ENCODE data around the gene CTSG.
"Not testable (repeated sequence)": the region's sequence is repeated elsewhere in the genome, so short reads cannot be mapped to it uniquely, and the experiment has no call there.

Gene CTSG

GRCh38 chr14:24535737-24536136, 40.3 kb downstream of the CTSG start:
- H3K27ac ChIP-seq: no peak overlapping the region
- no peaks in the 10 kb centered on the region for H3K4me1 ChIP-seq (ENCODE audit: control insufficient read depth in 1 of 2, insufficient read depth in 1 of 2, low read depth in 1 of 2, low read length in 1 of 2)
- H3K9me3 ChIP-seq: no peaks in the 10 kb centered on the region
- TF ChIP-seq CTCF (IDR thresholded peaks at IDR 0.05): no peak
- H3K36me3 ChIP-seq: no peaks in the 10 kb centered on the region
- no peaks in the 10 kb centered on the region for H3K27me3 ChIP-seq
- H3K4me3 ChIP-seq (ENCODE audit: low read depth in 1 of 2, low read length in 1 of 2): no peak overlapping the region

GRCh38 chr14:24534286-24534685, 41.8 kb downstream of the CTSG start:
- no peak overlapping the region for H3K27ac ChIP-seq
- no peaks in the 10 kb centered on the region for H3K27me3 ChIP-seq
- no peaks in the 10 kb centered on the region for H3K4me1 ChIP-seq (ENCODE audit: control insufficient read depth in 1 of 2, insufficient read depth in 1 of 2, low read depth in 1 of 2, low read length in 1 of 2)
- H3K9me3 ChIP-seq: no peaks in the 10 kb centered on the region
- H3K36me3 ChIP-seq: no peaks in the 10 kb centered on the region
- no peak overlapping the region for H3K4me3 ChIP-seq (ENCODE audit: low read depth in 1 of 2, low read length in 1 of 2)
- no peak for TF ChIP-seq CTCF (IDR thresholded peaks at IDR 0.05)

GRCh38 chr14:24525877-24526620, 50.0 kb downstream of the CTSG start:
- H3K36me3 ChIP-seq; H3K27me3 ChIP-seq; H3K4me1 ChIP-seq (ENCODE audit: control insufficient read depth in 1 of 2, insufficient read depth in 1 of 2, low read depth in 1 of 2, low read length in 1 of 2); H3K27ac ChIP-seq; H3K4me3 ChIP-seq (ENCODE audit: low read depth in 1 of 2, low read length in 1 of 2); H3K9me3 ChIP-seq: not testable (repeated sequence)
